Stimulated activated CD4-positive, alpha-beta T cell treated with anti-CD3 and anti-CD28 coated beads, TNF-alpha, amount 100 ng/mL, for 1 hour (primary cell): ENCODE results near the gene PITX3.
A peak's percentile ranks its signal among the peaks of the same experiment; 100 is the strongest.

ENCODE experiments used
- DNase-seq, 3 donors: peaks; one replicate each; pipeline ENCODE4 v3.0.0-alpha.2; 2020; ENCODE audit warnings: low read depth in 3 of 3, low spot score in 1 of 3

PITX3 gene

GRCh38 chr10:102241444-102242117 lies at the start of gene PITX3:
Gene PITX3, minus strand, starts transcription at chr10:102241512. Its CDS starts 9,432 bp downstream, at chr10:102232080.
- peak; percentile 60 to 82 (median 62) for DNase-seq

- no peak for DNase-seq
Measured at GRCh38 chr10:102289840-102290239, 48.5 kb upstream of the PITX3 start.

- no peak for DNase-seq
Measured at GRCh38 chr10:102289356-102289755, 48.0 kb upstream of the PITX3 start.

- DNase-seq: no peak
Measured at GRCh38 chr10:102287991-102288390, 46.7 kb upstream of the PITX3 start.

- DNase-seq: no peak
Measured at GRCh38 chr10:102287538-102287937, 46.2 kb upstream of the PITX3 start.

GRCh38 chr10:102286216-102286615 lies 44.9 kb upstream of the PITX3 start:
- DNase-seq: no peak

- no peak for DNase-seq
Measured at GRCh38 chr10:102285133-102285532, 43.8 kb upstream of the PITX3 start.

GRCh38 chr10:102284531-102284930 lies 43.2 kb upstream of the PITX3 start:
- DNase-seq: no peak

- no peak for DNase-seq
Measured at GRCh38 chr10:102283890-102284289, 42.6 kb upstream of the PITX3 start.

- DNase-seq: no peak
Measured at GRCh38 chr10:102283488-102283887, 42.2 kb upstream of the PITX3 start.

GRCh38 chr10:102281102-102281487 lies 39.8 kb upstream of the PITX3 start:
- no peak for DNase-seq

GRCh38 chr10:102280397-102281101 lies 39.2 kb upstream of the PITX3 start:
- no peak for DNase-seq

GRCh38 chr10:102279104-102279503 lies 37.8 kb upstream of the PITX3 start:
- DNase-seq: no peak

GRCh38 chr10:102275343-102275742 lies 34.0 kb upstream of the PITX3 start:
- DNase-seq: no peak

- no peak for DNase-seq
Measured at GRCh38 chr10:102274062-102274461, 32.8 kb upstream of the PITX3 start.

GRCh38 chr10:102269017-102269416 lies 27.7 kb upstream of the PITX3 start:
- DNase-seq: no peak

- DNase-seq: no peak
Measured at GRCh38 chr10:102268375-102268888, 27.1 kb upstream of the PITX3 start.

GRCh38 chr10:102267748-102268147 lies 26.4 kb upstream of the PITX3 start:
- no peak for DNase-seq

GRCh38 chr10:102266670-102267069 lies 25.4 kb upstream of the PITX3 start:
- no peak for DNase-seq

- no peak for DNase-seq
Measured at GRCh38 chr10:102264371-102264770, 23.1 kb upstream of the PITX3 start.

- no peak for DNase-seq
Measured at GRCh38 chr10:102262744-102263370, 21.5 kb upstream of the PITX3 start.

GRCh38 chr10:102261842-102262241 lies 20.5 kb upstream of the PITX3 start:
- no peak for DNase-seq
